SKM-1 (cell line): ENCODE data around the gene OR4N5.
"Not testable (repeated sequence)": the region's sequence is repeated elsewhere in the genome, so short reads cannot be mapped to it uniquely, and the experiment has no call there.

Source experiments
- DNase-seq: peaks from one replicate; lab custom pipeline; 2025; ENCODE audit not compliant: unreplicated experiment; lab: John Stamatoyannopoulos, UW

Gene OR4N5

GRCh38 chr14:20138520-20138919 is at the start of gene OR4N5:
Gene OR4N5, plus strand, starts transcription at chr14:20138820. Its CDS starts 4,916 bp downstream, at chr14:20143736.
- DNase-seq, result no peak

- no peak for DNase-seq
These were observed 46.6 kb upstream of the OR4N5 start for GRCh38 chr14:20092050-20092449.

- DNase-seq, result peak; percentile 60
These were observed 45.2 kb upstream of the OR4N5 start for GRCh38 chr14:20093442-20093841.

- DNase-seq, result not testable (repeated sequence)
These were observed 39.5 kb upstream of the OR4N5 start for GRCh38 chr14:20098926-20099770.

GRCh38 chr14:20110438-20110837 is 28.2 kb upstream of the OR4N5 start, which contains the start of gene OR4K17:
Gene OR4K17, plus strand, starts transcription at chr14:20110739. Its CDS starts 6,761 bp downstream, at chr14:20117500.
- no peak for DNase-seq

- DNase-seq, result no peak
These were observed 26.3 kb upstream of the OR4N5 start for GRCh38 chr14:20112321-20112720.

- DNase-seq, result no peak
These were observed 21.9 kb upstream of the OR4N5 start for GRCh38 chr14:20116748-20117147.

GRCh38 chr14:20118795-20119194 is 19.8 kb upstream of the OR4N5 start:
- no peak for DNase-seq

GRCh38 chr14:20143911-20144310 is 5.3 kb downstream of the OR4N5 start:
- no peak for DNase-seq

GRCh38 chr14:20144820-20145219 is 6.2 kb downstream of the OR4N5 start:
- DNase-seq, result no peak

GRCh38 chr14:20164462-20164861 is 25.8 kb downstream of the OR4N5 start:
- no peak for DNase-seq

GRCh38 chr14:20167091-20167490 is 28.5 kb downstream of the OR4N5 start:
- no peak for DNase-seq

- not testable (repeated sequence) for DNase-seq
These were observed 31.2 kb downstream of the OR4N5 start for GRCh38 chr14:20169852-20170251.

- DNase-seq, result not testable (repeated sequence)
These were observed 35.6 kb downstream of the OR4N5 start for GRCh38 chr14:20174205-20174604.

- no peak for DNase-seq
These were observed 37.7 kb downstream of the OR4N5 start for GRCh38 chr14:20176330-20176729.

GRCh38 chr14:20177433-20177974 is 38.9 kb downstream of the OR4N5 start:
- DNase-seq, result no peak

GRCh38 chr14:20179218-20179617 is 40.6 kb downstream of the OR4N5 start:
- peak; percentile 2 for DNase-seq

GRCh38 chr14:20179880-20180279 is 41.3 kb downstream of the OR4N5 start:
- peak; percentile 0 for DNase-seq

- no peak for DNase-seq
These were observed 41.9 kb downstream of the OR4N5 start for GRCh38 chr14:20180486-20180885.

GRCh38 chr14:20184181-20184580 is 45.6 kb downstream of the OR4N5 start:
- DNase-seq, result no peak

- no peak for DNase-seq
These were observed 52.0 kb downstream of the OR4N5 start, which contains the start of gene OR11G2 for GRCh38 chr14:20190596-20190995. Gene OR11G2, plus strand, starts transcription at chr14:20190896. Its CDS starts 6,542 bp downstream, at chr14:20197438.

GRCh38 chr14:20191396-20191795 is 52.8 kb downstream of the OR4N5 start:
- no peak for DNase-seq
